DMS53 (cell line): ENCODE measurements around the gene AGTR1.
"Not testable (repeated sequence)": the region's sequence is repeated elsewhere in the genome, so short reads cannot be mapped to it uniquely, and the experiment has no call there.

ENCODE experiments used
- DNase-seq: peaks from one replicate; lab custom pipeline; 2025; lab: John Stamatoyannopoulos, UW

AGTR1 gene

GRCh38 chr3:148758303-148758884 is 60.7 kb downstream of the AGTR1 start:
- DNase-seq: no peak

- DNase-seq: no peak
Observed at GRCh38 chr3:148759430-148759829, 61.7 kb downstream of the AGTR1 start.

DNA sequence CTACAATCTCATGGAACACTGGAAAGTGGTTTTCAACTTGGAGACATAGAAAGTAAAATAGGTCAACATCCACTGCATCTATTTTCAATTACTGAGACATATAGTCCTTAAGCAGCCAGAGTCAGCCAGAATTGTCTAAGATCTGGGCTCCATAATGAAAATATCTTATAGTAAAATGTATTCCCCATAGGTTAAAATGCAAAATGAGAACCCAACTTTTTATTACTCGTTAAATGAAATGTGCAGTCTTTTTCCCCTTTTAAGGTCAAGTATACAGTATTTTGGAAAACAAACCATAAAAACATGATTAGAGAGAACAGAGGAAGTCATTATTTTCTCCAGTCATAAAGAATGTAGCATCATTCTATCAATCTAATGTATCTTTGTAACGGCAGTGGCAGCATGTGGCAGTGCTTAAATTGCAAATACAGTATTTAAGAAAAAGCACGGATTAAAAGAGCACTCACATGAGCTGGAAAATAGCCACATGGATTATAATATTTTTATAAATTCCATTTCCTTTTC is 65.5 kb downstream of the AGTR1 start:
- DNase-seq: no peak

- peak; percentile 16 for DNase-seq
Observed at GRCh38 chr3:148763986-148764935, 66.6 kb downstream of the AGTR1 start.

- no peak for DNase-seq
Observed at GRCh38 chr3:148772361-148772760, 74.7 kb downstream of the AGTR1 start.

DNA sequence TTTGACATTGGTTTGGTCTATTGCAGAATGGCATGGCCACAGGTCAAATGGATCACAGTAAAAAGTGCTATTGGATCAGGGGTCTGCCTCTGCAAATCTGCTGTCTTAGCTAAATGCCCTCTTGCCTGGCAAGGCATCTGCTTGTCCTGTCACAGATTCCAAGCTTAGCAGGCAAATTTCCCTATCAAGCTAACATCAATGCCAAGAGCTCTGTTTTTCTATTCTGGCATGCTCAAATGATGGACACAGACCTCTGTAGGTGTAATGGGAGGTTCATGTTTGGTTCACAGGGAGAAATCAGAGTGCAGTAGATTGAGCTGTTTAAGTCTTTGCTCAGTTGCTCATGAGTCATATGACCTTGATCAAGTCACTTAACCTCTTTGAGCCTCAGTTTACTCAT is 75.1 kb downstream of the AGTR1 start:
- DNase-seq: no peak

- no peak for DNase-seq
Observed at GRCh38 chr3:148773805-148774204, 76.1 kb downstream of the AGTR1 start.

DNA sequence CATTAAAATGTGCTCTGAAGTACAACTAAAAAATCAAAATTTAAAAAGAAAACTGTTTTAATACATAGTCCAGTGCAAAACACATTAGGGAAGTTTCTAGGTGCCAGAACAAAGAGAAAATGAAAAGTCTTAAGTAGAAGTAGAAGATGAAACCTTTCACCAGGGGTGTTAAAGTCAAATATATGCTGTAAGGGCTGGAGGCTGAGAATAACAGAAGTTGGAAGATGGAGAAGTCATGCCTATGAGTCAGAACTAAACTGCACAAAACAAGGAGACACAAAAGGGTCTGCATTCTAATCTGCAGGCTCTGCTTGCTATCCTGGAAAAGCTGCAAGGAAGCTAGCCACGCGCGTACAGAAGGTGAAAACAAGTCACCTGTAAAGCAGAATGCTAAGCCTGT is 81.2 kb downstream of the AGTR1 start:
- no peak for DNase-seq

GRCh38 chr3:148785026-148785425 is 87.3 kb downstream of the AGTR1 start:
- DNase-seq: not testable (repeated sequence)

GRCh38 chr3:148786159-148786558 is 88.5 kb downstream of the AGTR1 start:
- DNase-seq: not testable (repeated sequence)

- DNase-seq: no peak
Observed at GRCh38 chr3:148789146-148789545, 91.4 kb downstream of the AGTR1 start.

GRCh38 chr3:148789906-148790305 is 92.2 kb downstream of the AGTR1 start:
- DNase-seq: no peak

- DNase-seq: no peak
Observed at GRCh38 chr3:148790370-148790769, 92.7 kb downstream of the AGTR1 start.

GRCh38 chr3:148790851-148791735 is 93.4 kb downstream of the AGTR1 start:
- DNase-seq: no peak

DNA sequence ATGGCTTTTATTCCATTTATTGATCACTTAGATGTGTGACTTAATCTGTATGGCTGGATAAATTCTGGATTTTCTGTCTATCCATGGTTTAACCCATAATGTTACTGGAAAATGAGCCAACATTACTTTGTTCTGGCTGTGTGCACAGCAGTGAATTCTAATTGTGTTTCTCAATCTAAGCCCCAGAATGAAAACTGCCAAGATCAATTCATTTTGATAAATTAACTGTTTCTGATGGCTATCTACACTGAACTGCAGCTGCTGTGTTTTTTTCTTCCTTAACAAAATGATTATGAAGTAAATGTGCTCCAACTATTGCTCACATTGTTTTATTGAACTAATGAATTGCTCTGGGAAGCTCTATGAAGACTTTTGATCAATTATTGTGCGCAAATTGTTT is 94.2 kb downstream of the AGTR1 start:
- DNase-seq: no peak

DNA sequence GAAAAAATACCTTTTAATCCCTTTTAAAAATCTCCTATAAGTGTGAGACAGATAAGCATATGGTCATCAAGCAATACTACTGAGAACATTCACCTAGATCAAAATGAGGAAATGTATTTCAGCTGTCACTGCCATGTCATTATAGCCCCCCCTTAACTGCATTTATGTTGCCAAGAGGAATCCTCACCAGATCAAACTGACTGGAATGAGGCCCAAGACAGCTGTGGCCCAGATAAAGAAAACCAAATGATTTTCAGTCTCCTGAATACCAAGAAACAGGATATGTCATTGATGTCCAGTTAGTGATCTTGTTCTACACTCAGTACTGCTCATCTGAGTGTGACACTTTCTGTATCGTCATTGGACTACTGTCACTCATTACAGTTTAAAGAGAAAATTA is 94.8 kb downstream of the AGTR1 start:
- DNase-seq: no peak
